ENCODE data around the gene USP44. TPM values are rescaled to one million over a fixed set of nuclear protein-coding genes. Genes with fewer than 3 reads are reported as not detected.
"Not testable (repeated sequence)": the region's sequence is repeated elsewhere in the genome, so short reads cannot be mapped to it uniquely, and the experiment has no call there.

Gene USP44
- polyA plus RNA-seq, 4 donors = 0.21 to 0.27 TPM; not detected in 2

GRCh38 chr12:95582230-95583058, 31.2 kb upstream of the USP44 start:
- peak; percentile 32 to 47 for DNase-seq
- no peak overlapping the region for H3K4me3 ChIP-seq (ENCODE audit: low read depth in 1 of 3, low read length in 3 of 3)
- no peak overlapping the region for H3K27ac ChIP-seq (ENCODE audit: low read depth in 1 of 3, low read length in 2 of 3)
- 43 to 50% (median 46%) methylated on average over 8 of the region's 8 CpGs for WGBS, 3 donors
- no peaks in the 10 kb centered on the region for H3K9me3 ChIP-seq (ENCODE audit: control insufficient read depth in 2 of 2, insufficient read depth in 1 of 2, low read depth in 1 of 2, low read length in 1 of 2)
- no peaks in the 10 kb centered on the region for H3K4me1 ChIP-seq (ENCODE audit: control insufficient read depth in 3 of 3, insufficient read depth in 2 of 3, low read depth in 1 of 3, low read length in 2 of 3)
- no peaks in the 10 kb centered on the region for H3K27me3 ChIP-seq (ENCODE audit: control insufficient read depth in 3 of 3, insufficient read depth in 3 of 3, low read length in 3 of 3)
- no peaks in the 10 kb centered on the region for H3K36me3 ChIP-seq (ENCODE audit: control insufficient read depth in 3 of 3, insufficient read depth in 2 of 3, low read depth in 1 of 3, low read length in 3 of 3)
- no peak for FAIRE-seq

- no peaks in the 10 kb centered on the region for H3K9me3 ChIP-seq (ENCODE audit: control insufficient read depth in 2 of 2, insufficient read depth in 1 of 2, low read depth in 1 of 2, low read length in 1 of 2)
- H3K4me1 ChIP-seq (ENCODE audit: control insufficient read depth in 3 of 3, insufficient read depth in 2 of 3, low read depth in 1 of 3, low read length in 2 of 3) = no peaks in the 10 kb centered on the region
- H3K36me3 ChIP-seq (ENCODE audit: control insufficient read depth in 3 of 3, insufficient read depth in 2 of 3, low read depth in 1 of 3, low read length in 3 of 3) = no peaks in the 10 kb centered on the region
- no peak overlapping the region for H3K4me3 ChIP-seq (ENCODE audit: low read depth in 1 of 3, low read length in 3 of 3)
- H3K27ac ChIP-seq (ENCODE audit: low read depth in 1 of 3, low read length in 2 of 3) = no peak overlapping the region
- 78 to 91% (median 88%) methylated on average over 1 of the region's 1 CpG for WGBS, 3 donors
- FAIRE-seq = no peak
- no peaks in the 10 kb centered on the region for H3K27me3 ChIP-seq (ENCODE audit: control insufficient read depth in 3 of 3, insufficient read depth in 3 of 3, low read length in 3 of 3)
- DNase-seq = no peak
Measured at GRCh38 chr12:95577820-95578219, 26.5 kb upstream of the USP44 start.

GRCh38 chr12:95574799-95575452, 23.6 kb upstream of the USP44 start:
- H3K9me3 ChIP-seq (ENCODE audit: control insufficient read depth in 2 of 2, insufficient read depth in 1 of 2, low read depth in 1 of 2, low read length in 1 of 2) = no peaks in the 10 kb centered on the region
- H3K36me3 ChIP-seq (ENCODE audit: control insufficient read depth in 3 of 3, insufficient read depth in 2 of 3, low read depth in 1 of 3, low read length in 3 of 3) = no peaks in the 10 kb centered on the region
- no peak overlapping the region for H3K4me3 ChIP-seq (ENCODE audit: low read depth in 1 of 3, low read length in 3 of 3)
- peak; percentile 59 to 66 for DNase-seq
- H3K27ac ChIP-seq (ENCODE audit: low read depth in 1 of 3, low read length in 2 of 3) = no peak overlapping the region
- no peaks in the 10 kb centered on the region for H3K4me1 ChIP-seq (ENCODE audit: control insufficient read depth in 3 of 3, insufficient read depth in 2 of 3, low read depth in 1 of 3, low read length in 2 of 3)
- FAIRE-seq = no peak
- H3K27me3 ChIP-seq (ENCODE audit: control insufficient read depth in 3 of 3, insufficient read depth in 3 of 3, low read length in 3 of 3) = no peaks in the 10 kb centered on the region

- no peak for FAIRE-seq
- H3K9me3 ChIP-seq (ENCODE audit: control insufficient read depth in 2 of 2, insufficient read depth in 1 of 2, low read depth in 1 of 2, low read length in 1 of 2) = no peaks in the 10 kb centered on the region
- no peaks in the 10 kb centered on the region for H3K36me3 ChIP-seq (ENCODE audit: control insufficient read depth in 3 of 3, insufficient read depth in 2 of 3, low read depth in 1 of 3, low read length in 3 of 3)
- H3K4me1 ChIP-seq (ENCODE audit: control insufficient read depth in 3 of 3, insufficient read depth in 2 of 3, low read depth in 1 of 3, low read length in 2 of 3) = no peaks in the 10 kb centered on the region
- DNase-seq = no peak
- WGBS, 3 donors = 53 to 85% (median 73%) methylated on average over 10 of the region's 10 CpGs
- no peak overlapping the region for H3K4me3 ChIP-seq (ENCODE audit: low read depth in 1 of 3, low read length in 3 of 3)
- no peak overlapping the region for H3K27ac ChIP-seq (ENCODE audit: low read depth in 1 of 3, low read length in 2 of 3)
- H3K27me3 ChIP-seq (ENCODE audit: control insufficient read depth in 3 of 3, insufficient read depth in 3 of 3, low read length in 3 of 3) = no peaks in the 10 kb centered on the region
Measured at GRCh38 chr12:95573951-95574576, 22.8 kb upstream of the USP44 start.

- no peak for FAIRE-seq
- Histone ChIP-seq H3K9me3 (ENCODE audit: control insufficient read depth in 2 of 2, insufficient read depth in 1 of 2, low read depth in 1 of 2, low read length in 1 of 2) (no peaks in the 10 kb centered on the region), H3K36me3 (ENCODE audit: control insufficient read depth in 3 of 3, insufficient read depth in 2 of 3, low read depth in 1 of 3, low read length in 3 of 3) (no peaks in the 10 kb centered on the region), H3K27ac (ENCODE audit: low read depth in 1 of 3, low read length in 2 of 3) (no peak overlapping the region), H3K4me1 (ENCODE audit: control insufficient read depth in 3 of 3, insufficient read depth in 2 of 3, low read depth in 1 of 3, low read length in 2 of 3) (no peaks in the 10 kb centered on the region), H3K4me3 (ENCODE audit: low read depth in 1 of 3, low read length in 3 of 3) (no peak overlapping the region), H3K27me3 (ENCODE audit: control insufficient read depth in 3 of 3, insufficient read depth in 3 of 3, low read length in 3 of 3) (no peaks in the 10 kb centered on the region)
- no peak for DNase-seq
- 85 to 98% (median 92%) methylated on average over 2 of the region's 2 CpGs for WGBS, 3 donors
Measured at GRCh38 chr12:95571369-95571768, 20.1 kb upstream of the USP44 start.

GRCh38 chr12:95568045-95568444, 16.8 kb upstream of the USP44 start:
- not testable (repeated sequence) for H3K4me3 ChIP-seq (ENCODE audit: low read depth in 1 of 3, low read length in 3 of 3); H3K27ac ChIP-seq (ENCODE audit: low read depth in 1 of 3, low read length in 2 of 3); H3K36me3 ChIP-seq (ENCODE audit: control insufficient read depth in 3 of 3, insufficient read depth in 2 of 3, low read depth in 1 of 3, low read length in 3 of 3); H3K9me3 ChIP-seq (ENCODE audit: control insufficient read depth in 2 of 2, insufficient read depth in 1 of 2, low read depth in 1 of 2, low read length in 1 of 2); H3K4me1 ChIP-seq (ENCODE audit: control insufficient read depth in 3 of 3, insufficient read depth in 2 of 3, low read depth in 1 of 3, low read length in 2 of 3); H3K27me3 ChIP-seq (ENCODE audit: control insufficient read depth in 3 of 3, insufficient read depth in 3 of 3, low read length in 3 of 3); FAIRE-seq; DNase-seq
- WGBS, 3 donors = 92 to 96% (median 94%) methylated on average over 10 of the region's 10 CpGs

GRCh38 chr12:95557625-95558024, 6.3 kb upstream of the USP44 start:
- Histone ChIP-seq H3K36me3 (ENCODE audit: control insufficient read depth in 3 of 3, insufficient read depth in 2 of 3, low read depth in 1 of 3, low read length in 3 of 3) (no peaks in the 10 kb centered on the region), H3K4me3 (ENCODE audit: low read depth in 1 of 3, low read length in 3 of 3) (no peak overlapping the region), H3K9me3 (ENCODE audit: control insufficient read depth in 2 of 2, insufficient read depth in 1 of 2, low read depth in 1 of 2, low read length in 1 of 2) (no peaks in the 10 kb centered on the region), H3K4me1 (ENCODE audit: control insufficient read depth in 3 of 3, insufficient read depth in 2 of 3, low read depth in 1 of 3, low read length in 2 of 3) (peaks cover 0 to 8% (median 0%) of the 10 kb centered on the region in 3 donors), H3K27me3 (ENCODE audit: control insufficient read depth in 3 of 3, insufficient read depth in 3 of 3, low read length in 3 of 3) (no peaks in the 10 kb centered on the region), H3K27ac (ENCODE audit: low read depth in 1 of 3, low read length in 2 of 3) (no peak overlapping the region)
- FAIRE-seq = no peak
- DNase-seq = peak in 1 of 2 donors; percentile 32
- WGBS, 3 donors = 8 to 54% (median 36%) methylated on average over 1 of the region's 1 CpG

- no peaks in the 10 kb centered on the region for H3K36me3 ChIP-seq (ENCODE audit: control insufficient read depth in 3 of 3, insufficient read depth in 2 of 3, low read depth in 1 of 3, low read length in 3 of 3)
- DNase-seq = peak in 1 of 2 donors; percentile 24
- no peak overlapping the region for H3K4me3 ChIP-seq (ENCODE audit: low read depth in 1 of 3, low read length in 3 of 3)
- no peak for FAIRE-seq
- H3K4me1 ChIP-seq (ENCODE audit: control insufficient read depth in 3 of 3, insufficient read depth in 2 of 3, low read depth in 1 of 3, low read length in 2 of 3) = peaks cover 0 to 8% (median 0%) of the 10 kb centered on the region in 3 donors
- H3K27me3 ChIP-seq (ENCODE audit: control insufficient read depth in 3 of 3, insufficient read depth in 3 of 3, low read length in 3 of 3) = peaks cover 0 to 4% (median 3%) of the 10 kb centered on the region in 3 donors
- WGBS, 3 donors = 24 to 43% (median 25%) methylated on average over 4 of the region's 4 CpGs
- H3K27ac ChIP-seq (ENCODE audit: low read depth in 1 of 3, low read length in 2 of 3) = no peak overlapping the region
- H3K9me3 ChIP-seq (ENCODE audit: control insufficient read depth in 2 of 2, insufficient read depth in 1 of 2, low read depth in 1 of 2, low read length in 1 of 2) = no peaks in the 10 kb centered on the region
Measured at GRCh38 chr12:95554532-95555071, 3.3 kb upstream of the USP44 start.
